ENCODE data around the gene PPP2R5C. TPM values are rescaled to one million over a fixed set of nuclear protein-coding genes. Genes with fewer than 3 reads are reported as not detected.

Gene PPP2R5C
- total RNA-seq, 4 donors from 2014 or later: 63.3 to 113 (median 75.9) TPM

DNA sequence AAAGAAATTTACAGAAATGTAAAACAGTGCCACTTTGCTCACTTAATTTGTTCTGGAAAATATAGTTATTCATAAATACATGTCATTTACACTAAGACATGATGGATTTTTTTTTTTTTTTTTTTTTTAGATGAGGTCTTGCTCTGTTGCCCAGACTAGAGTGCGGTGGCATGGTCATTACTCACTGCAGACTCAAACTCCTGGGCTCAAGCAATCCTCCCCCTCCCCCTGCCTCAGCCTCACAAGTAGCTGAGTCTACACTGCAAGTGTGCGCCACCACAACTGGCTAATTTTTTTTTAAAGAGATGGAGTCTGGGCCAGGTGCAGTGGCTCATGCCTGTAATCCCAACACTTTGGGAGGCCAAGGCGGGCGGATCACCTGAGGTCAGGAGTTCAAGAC, 101.2 kb downstream of the PPP2R5C start:
- TF ChIP-seq POLR2A (IDR thresholded peaks at IDR 0.05): no peak
- H3K4me3 ChIP-seq: no peak overlapping the region
- H3K9me3 ChIP-seq: no peaks in the 10 kb centered on the region
- H3K27me3 ChIP-seq: no peaks in the 10 kb centered on the region
- H3K27ac ChIP-seq: no peak overlapping the region
- H3K36me3 ChIP-seq: peaks cover 0 to 10% (median 0%) of the 10 kb centered on the region in 3 donors
- DNase-seq (ENCODE audit: low spot score in 2 of 2): no peak
- 83 to 96% methylated on average over 4 of the region's 4 CpGs for WGBS, 2 donors
- peaks cover 0 to 2% (median 0%) of the 10 kb centered on the region in 4 donors for H3K4me1 ChIP-seq

DNA sequence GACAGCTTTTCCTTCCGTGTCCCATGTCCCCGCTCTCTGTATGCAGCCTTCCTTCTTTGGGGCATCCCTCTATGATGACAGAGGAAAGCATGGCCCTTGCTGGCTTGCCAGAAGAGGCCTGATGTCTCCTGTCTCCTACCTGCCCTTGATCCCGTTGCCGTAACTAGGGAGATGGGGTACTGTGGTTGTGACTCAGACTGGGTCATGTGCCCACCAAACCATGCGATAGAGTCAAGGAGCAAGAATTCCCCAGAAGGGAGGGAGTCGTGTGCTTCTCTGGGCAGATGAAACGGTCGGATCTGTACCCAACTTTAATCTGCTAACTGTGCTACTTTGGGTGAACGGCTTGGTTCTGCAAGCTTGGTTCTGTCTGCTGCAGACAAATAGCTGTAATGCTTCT, 103.8 kb downstream of the PPP2R5C start:
- H3K4me3 ChIP-seq: no peak overlapping the region
- no peaks in the 10 kb centered on the region for H3K9me3 ChIP-seq
- H3K36me3 ChIP-seq: no peaks in the 10 kb centered on the region
- no peaks in the 10 kb centered on the region for H3K4me1 ChIP-seq
- TF ChIP-seq POLR2A (IDR thresholded peaks at IDR 0.05) (no peak), EP300 (IDR thresholded peaks at IDR 0.05) (no peak)
- TF ChIP-seq, protein P1, sequence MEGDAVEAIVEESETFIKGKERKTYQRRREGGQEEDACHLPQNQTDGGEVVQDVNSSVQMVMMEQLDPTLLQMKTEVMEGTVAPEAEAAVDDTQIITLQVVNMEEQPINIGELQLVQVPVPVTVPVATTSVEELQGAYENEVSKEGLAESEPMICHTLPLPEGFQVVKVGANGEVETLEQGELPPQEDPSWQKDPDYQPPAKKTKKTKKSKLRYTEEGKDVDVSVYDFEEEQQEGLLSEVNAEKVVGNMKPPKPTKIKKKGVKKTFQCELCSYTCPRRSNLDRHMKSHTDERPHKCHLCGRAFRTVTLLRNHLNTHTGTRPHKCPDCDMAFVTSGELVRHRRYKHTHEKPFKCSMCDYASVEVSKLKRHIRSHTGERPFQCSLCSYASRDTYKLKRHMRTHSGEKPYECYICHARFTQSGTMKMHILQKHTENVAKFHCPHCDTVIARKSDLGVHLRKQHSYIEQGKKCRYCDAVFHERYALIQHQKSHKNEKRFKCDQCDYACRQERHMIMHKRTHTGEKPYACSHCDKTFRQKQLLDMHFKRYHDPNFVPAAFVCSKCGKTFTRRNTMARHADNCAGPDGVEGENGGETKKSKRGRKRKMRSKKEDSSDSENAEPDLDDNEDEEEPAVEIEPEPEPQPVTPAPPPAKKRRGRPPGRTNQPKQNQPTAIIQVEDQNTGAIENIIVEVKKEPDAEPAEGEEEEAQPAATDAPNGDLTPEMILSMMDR (IDR thresholded peaks at IDR 0.05): no peak
- H3K27ac ChIP-seq: no peak overlapping the region
- DNase-seq (ENCODE audit: low spot score in 2 of 2): no peak
- no peaks in the 10 kb centered on the region for H3K27me3 ChIP-seq
- 91 to 96% methylated on average over 9 of the region's 9 CpGs for WGBS, 2 donors

DNA sequence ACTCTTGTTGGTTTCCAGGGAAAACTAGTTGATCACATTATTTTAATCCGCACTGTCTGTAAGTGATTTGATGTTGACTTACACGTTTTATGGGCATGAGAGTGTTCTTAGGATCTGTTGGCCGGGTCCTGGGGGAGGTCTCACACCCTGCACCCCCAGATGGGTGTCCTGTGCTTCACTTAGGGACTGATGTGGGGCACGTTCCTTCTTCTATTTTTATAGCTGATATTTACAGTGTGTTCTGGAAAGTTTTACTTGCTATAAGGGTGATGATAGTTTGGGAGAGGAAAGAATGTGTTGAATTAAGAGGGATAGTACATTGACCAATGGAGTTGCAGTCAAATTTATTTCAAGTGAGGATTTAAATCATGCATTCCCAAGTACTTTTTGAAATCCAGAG, 106.3 kb downstream of the PPP2R5C start:
- no peak for DNase-seq (ENCODE audit: low spot score in 2 of 2)
- 77 to 81% methylated on average over 4 of the region's 4 CpGs for WGBS, 2 donors
- Histone ChIP-seq H3K4me3 (no peak overlapping the region), H3K4me1 (no peaks in the 10 kb centered on the region), H3K36me3 (no peaks in the 10 kb centered on the region), H3K27ac (no peak overlapping the region), H3K27me3 (no peaks in the 10 kb centered on the region), H3K9me3 (no peaks in the 10 kb centered on the region)
- TF ChIP-seq, protein P1 (IDR thresholded peaks at IDR 0.05): no peak
- TF ChIP-seq EP300 (IDR thresholded peaks at IDR 0.05) (no peak), POLR2A (IDR thresholded peaks at IDR 0.05) (no peak)

DNA sequence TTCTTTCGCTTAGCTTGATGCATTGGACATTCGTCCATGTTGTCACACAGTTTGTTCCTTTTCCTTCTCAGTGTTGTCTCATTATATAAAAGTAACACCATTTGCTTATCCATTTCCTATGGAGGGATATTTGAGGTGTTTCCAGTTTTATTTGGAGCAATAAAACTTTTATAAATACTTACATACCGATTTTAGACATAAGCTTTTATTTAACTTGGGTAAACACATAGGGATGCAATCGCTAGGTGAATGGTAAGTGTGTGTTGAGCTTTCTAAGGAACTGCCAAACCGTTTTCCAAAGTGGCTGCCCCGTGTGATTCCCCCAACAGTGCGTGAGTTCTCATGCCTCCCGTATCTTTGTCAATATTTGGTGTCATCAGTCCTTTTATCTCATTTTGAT, 107.7 kb downstream of the PPP2R5C start:
- 93 to 96% methylated on average over 8 of the region's 8 CpGs for WGBS, 2 donors
- Histone ChIP-seq H3K27ac (no peak overlapping the region), H3K9me3 (no peaks in the 10 kb centered on the region), H3K4me1 (peaks cover 0 to 6% (median 1%) of the 10 kb centered on the region in 4 donors), H3K27me3 (no peaks in the 10 kb centered on the region), H3K36me3 (no peaks in the 10 kb centered on the region), H3K4me3 (no peak overlapping the region)
- no peak for TF ChIP-seq POLR2A (IDR thresholded peaks at IDR 0.05)
- no peak for TF ChIP-seq EP300 (IDR thresholded peaks at IDR 0.05)
- TF ChIP-seq, protein P1 (IDR thresholded peaks at IDR 0.05): no peak
- DNase-seq (ENCODE audit: low spot score in 2 of 2): no peak

DNA sequence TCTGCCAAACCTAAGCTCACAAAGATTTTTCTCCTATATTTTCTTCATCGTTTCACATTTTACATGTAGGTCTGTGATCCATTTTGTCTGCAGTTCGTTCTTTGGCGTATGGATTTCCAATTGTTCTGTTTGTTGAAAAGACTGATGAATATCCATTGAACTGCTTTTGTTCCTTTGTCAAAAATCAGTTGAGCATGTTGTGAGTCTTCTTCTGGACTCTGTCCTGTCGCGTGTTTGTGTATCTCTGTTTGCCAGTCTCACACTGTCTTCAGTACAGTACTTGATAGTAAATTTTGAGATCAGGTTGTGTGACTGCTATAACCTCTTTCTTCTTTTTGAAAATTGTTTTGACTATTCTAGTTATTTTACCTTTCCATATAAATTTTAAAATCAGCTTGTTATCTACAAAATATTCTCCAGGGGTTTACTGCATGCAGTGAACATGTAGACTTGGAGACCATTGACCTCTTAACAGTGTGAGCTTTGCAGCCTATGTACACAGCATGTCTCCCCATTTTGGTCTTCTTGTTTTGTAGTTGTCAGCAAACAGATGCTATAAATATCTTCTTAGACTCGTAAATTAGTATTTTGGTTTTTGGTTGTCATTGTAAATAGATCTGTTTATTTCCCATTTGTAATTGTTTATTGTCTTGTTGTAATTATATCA, 108.9 kb downstream of the PPP2R5C start:
- H3K27me3 ChIP-seq: no peaks in the 10 kb centered on the region
- no peak overlapping the region for H3K27ac ChIP-seq
- H3K9me3 ChIP-seq: no peaks in the 10 kb centered on the region
- TF ChIP-seq, protein P1 (IDR thresholded peaks at IDR 0.05): no peak
- TF ChIP-seq EP300 (IDR thresholded peaks at IDR 0.05) (no peak), POLR2A (IDR thresholded peaks at IDR 0.05) (no peak)
- 82 to 93% methylated on average over 6 of the region's 6 CpGs for WGBS, 2 donors
- DNase-seq (ENCODE audit: low spot score in 2 of 2): no peak
- no peak overlapping the region for H3K4me3 ChIP-seq
- H3K36me3 ChIP-seq: no peaks in the 10 kb centered on the region
- peaks cover 0 to 6% (median 1%) of the 10 kb centered on the region in 4 donors for H3K4me1 ChIP-seq

Data from tibial nerve (tissue), 4 donors.